ENCODE measurements around the gene RGL1.
"Not testable (repeated sequence)": the region's sequence is repeated elsewhere in the genome, so short reads cannot be mapped to it uniquely, and the experiment has no call there.

The RGL1 gene

GRCh38 chr1:183804916-183805841, at the start of gene RGL1:
Gene RGL1 (plus strand): TSS chr1:183805120. CDS start chr1:183805298, 178 bp downstream.
- DNase-seq (ENCODE audit: low spot score) = peak; percentile 59

- no peak for DNase-seq (ENCODE audit: low spot score)
Measured at GRCh38 chr1:183756326-183756725, 48.6 kb upstream of the RGL1 start.

- peak; percentile 63 for DNase-seq (ENCODE audit: low spot score)
Measured at GRCh38 chr1:183757061-183757460, 47.9 kb upstream of the RGL1 start.

GRCh38 chr1:183758913-183759312, 46.0 kb upstream of the RGL1 start:
- DNase-seq (ENCODE audit: low spot score) = no peak

- DNase-seq (ENCODE audit: low spot score) = no peak
Measured at GRCh38 chr1:183760661-183761060, 44.3 kb upstream of the RGL1 start.

GRCh38 chr1:183761871-183762270, 43.0 kb upstream of the RGL1 start:
- no peak for DNase-seq (ENCODE audit: low spot score)

GRCh38 chr1:183762856-183763255, 42.1 kb upstream of the RGL1 start:
- not testable (repeated sequence) for DNase-seq (ENCODE audit: low spot score)

GRCh38 chr1:183764981-183765380, 39.9 kb upstream of the RGL1 start:
- no peak for DNase-seq (ENCODE audit: low spot score)

GRCh38 chr1:183769956-183770815, 34.7 kb upstream of the RGL1 start:
- no peak for DNase-seq (ENCODE audit: low spot score)

GRCh38 chr1:183770816-183771128, 34.1 kb upstream of the RGL1 start:
- DNase-seq (ENCODE audit: low spot score) = no peak

GRCh38 chr1:183773482-183774274, 31.2 kb upstream of the RGL1 start:
- no peak for DNase-seq (ENCODE audit: low spot score)

- DNase-seq (ENCODE audit: low spot score) = no peak
Measured at GRCh38 chr1:183774938-183775337, 30.0 kb upstream of the RGL1 start.

GRCh38 chr1:183776731-183777130, 28.2 kb upstream of the RGL1 start:
- DNase-seq (ENCODE audit: low spot score) = peak; percentile 27

GRCh38 chr1:183777328-183777727, 27.6 kb upstream of the RGL1 start:
- DNase-seq (ENCODE audit: low spot score) = peak; percentile 13

GRCh38 chr1:183778045-183778444, 26.9 kb upstream of the RGL1 start:
- DNase-seq (ENCODE audit: low spot score) = no peak

GRCh38 chr1:183778568-183779433, 26.1 kb upstream of the RGL1 start:
- no peak for DNase-seq (ENCODE audit: low spot score)

- DNase-seq (ENCODE audit: low spot score) = no peak
Measured at GRCh38 chr1:183780159-183780558, 24.8 kb upstream of the RGL1 start.

- DNase-seq (ENCODE audit: low spot score) = no peak
Measured at GRCh38 chr1:183780757-183781156, 24.2 kb upstream of the RGL1 start.

- no peak for DNase-seq (ENCODE audit: low spot score)
Measured at GRCh38 chr1:183783342-183783741, 21.6 kb upstream of the RGL1 start.

GRCh38 chr1:183783767-183784637, 20.9 kb upstream of the RGL1 start:
- no peak for DNase-seq (ENCODE audit: low spot score)
